Endothelial cell of umbilical vein (primary cell): ENCODE results near the gene STT3B.
A peak's percentile ranks its signal among the peaks of the same experiment; 100 is the strongest.

Source experiments
- CTCF ChIP-seq, 2 donors: IDR thresholded peaks; 1 replicate in 1 of 2; 2 replicates in 1 of 2; pipeline ENCODE4 v1.5.1; 2011; ENCODE audit warnings: low read length in 2 of 2, mild to moderate bottlenecking in 2 of 2, moderate library complexity in 2 of 2, control low read depth in 1 of 2, inconsistent platforms in 1 of 2, low read depth in 1 of 2; ENCODE audit not compliant: insufficient read depth in 1 of 2; ENCODE audit errors: extremely low read depth in 1 of 2
- EZH2 ChIP-seq: IDR thresholded peaks from 2 replicates; pipeline ENCODE4 v1.6.1; 2012; ENCODE audit warnings: borderline replicate concordance, low read depth, mild to moderate bottlenecking, moderate library complexity, low read length, inconsistent platforms; ENCODE audit not compliant: severe bottlenecking
- FOS ChIP-seq: IDR thresholded peaks from 2 replicates; pipeline ENCODE4 v1.6.1; 2011; ENCODE audit warnings: mild to moderate bottlenecking, low read length, moderate library complexity, borderline replicate concordance; ENCODE audit not compliant: insufficient read depth
- JUN ChIP-seq: IDR thresholded peaks from 2 replicates; pipeline ENCODE4 v1.6.1; 2011; ENCODE audit warnings: borderline replicate concordance, low read depth; ENCODE audit not compliant: insufficient read length, insufficient read depth
- POLR2A ChIP-seq: IDR thresholded peaks from 2 replicates; pipeline ENCODE4 v1.6.1; 2012; ENCODE audit warnings: low read depth, mild to moderate bottlenecking, control low read depth, low read length
- POLR2AphosphoS5 ChIP-seq: IDR thresholded peaks from 2 replicates; pipeline ENCODE4 v1.6.1; 2012; ENCODE audit warnings: low read depth, mild to moderate bottlenecking, control low read depth, low read length, moderate library complexity; ENCODE audit not compliant: insufficient read depth
- TF ChIP-seq, protein P1 (sequence below): IDR thresholded peaks from 2 replicates; pipeline ENCODE4 v1.6.1; 2011; ENCODE audit not compliant: insufficient read depth, insufficient read length

GRCh38 chr3:31670136-31670535, 137.4 kb downstream of the STT3B start:
- TF ChIP-seq JUN (no peak), CTCF (IDR thresholded peaks at IDR 0.05; ENCODE audit: extremely low read depth in 1 of 2, insufficient read depth in 1 of 2, low read depth in 1 of 2, low read length in 2 of 2) (no peak), POLR2A (no peak), POLR2AphosphoS5 (no peak), EZH2 (no peak), FOS (peak; percentile 37)
- TF ChIP-seq, protein P1, sequence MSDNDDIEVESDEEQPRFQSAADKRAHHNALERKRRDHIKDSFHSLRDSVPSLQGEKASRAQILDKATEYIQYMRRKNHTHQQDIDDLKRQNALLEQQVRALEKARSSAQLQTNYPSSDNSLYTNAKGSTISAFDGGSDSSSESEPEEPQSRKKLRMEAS, result no peak
